Mucosa of gallbladder (tissue), 1 donor: ENCODE data around the gene SON. TPM values are rescaled to one million over a fixed set of nuclear protein-coding genes. Genes with fewer than 3 reads are reported as not detected.

ENCODE experiments used
- DNase-seq: peaks from one replicate; pipeline ENCODE4 v3.0.0-alpha.2; 2020; ENCODE audit warnings: low spot score
- total RNA-seq: library from RNA; stranded (reverse); gene quantifications from one replicate; pipeline ENCODE4 v1.2.1, GENCODE V29; 2021
- donor health status: DM: no; HTN: no; CAD: no.

SON gene
- total RNA-seq, 1 donor from 2014 or later: 257 TPM

DNA sequence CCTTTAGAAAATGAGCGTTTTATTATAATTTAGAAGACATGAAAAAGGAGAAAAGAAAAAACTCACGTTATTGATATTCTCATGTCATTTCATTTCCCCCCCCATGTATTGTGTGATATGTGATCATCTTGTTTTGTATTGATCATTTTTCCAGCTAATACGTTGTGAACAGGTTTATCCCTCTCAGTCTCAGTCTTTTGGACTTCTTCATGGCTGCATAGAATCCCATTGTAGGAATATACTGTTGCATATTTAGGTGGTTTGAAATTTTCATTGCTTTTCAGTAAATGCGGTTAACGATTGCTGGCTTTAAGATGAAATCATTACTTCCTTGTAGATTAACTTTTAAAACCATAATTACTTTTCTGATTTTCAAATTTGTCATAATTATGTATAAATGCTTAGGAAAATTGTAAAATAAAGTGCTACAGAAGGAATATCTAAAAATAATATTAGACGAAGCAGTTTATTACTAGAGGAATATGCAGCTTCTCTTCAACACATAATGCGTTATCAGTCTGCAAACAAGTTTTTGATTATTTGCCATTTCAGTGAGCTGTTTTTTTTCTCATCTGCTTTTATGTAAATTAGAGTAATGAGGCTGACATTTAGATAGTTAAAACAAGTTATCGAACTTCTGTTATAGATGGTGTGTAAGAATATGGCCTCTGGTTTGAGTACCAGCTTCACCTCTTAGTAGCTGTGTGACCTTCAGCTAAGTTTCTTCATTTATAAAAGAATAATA is 1.8 kb downstream of the SON start:
- DNase-seq: no peak

DNA sequence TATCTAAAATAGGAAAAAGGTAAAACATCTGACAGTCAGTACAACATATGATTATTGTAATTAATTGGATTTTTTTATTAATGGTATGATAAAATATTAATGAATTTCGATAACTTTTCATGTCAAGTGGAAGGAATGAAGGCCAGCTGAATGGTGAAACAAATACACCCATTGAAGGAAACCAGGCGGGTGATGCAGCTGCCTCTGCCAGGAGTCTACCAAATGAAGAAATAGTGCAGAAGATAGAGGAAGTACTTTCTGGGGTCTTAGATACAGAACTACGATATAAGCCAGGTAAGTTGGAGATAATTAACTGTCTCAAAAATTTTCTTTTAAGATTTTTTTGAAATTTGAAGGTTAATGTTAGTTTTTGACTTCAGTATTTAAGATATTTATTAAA is 3.2 kb downstream of the SON start:
- DNase-seq: no peak

DNA sequence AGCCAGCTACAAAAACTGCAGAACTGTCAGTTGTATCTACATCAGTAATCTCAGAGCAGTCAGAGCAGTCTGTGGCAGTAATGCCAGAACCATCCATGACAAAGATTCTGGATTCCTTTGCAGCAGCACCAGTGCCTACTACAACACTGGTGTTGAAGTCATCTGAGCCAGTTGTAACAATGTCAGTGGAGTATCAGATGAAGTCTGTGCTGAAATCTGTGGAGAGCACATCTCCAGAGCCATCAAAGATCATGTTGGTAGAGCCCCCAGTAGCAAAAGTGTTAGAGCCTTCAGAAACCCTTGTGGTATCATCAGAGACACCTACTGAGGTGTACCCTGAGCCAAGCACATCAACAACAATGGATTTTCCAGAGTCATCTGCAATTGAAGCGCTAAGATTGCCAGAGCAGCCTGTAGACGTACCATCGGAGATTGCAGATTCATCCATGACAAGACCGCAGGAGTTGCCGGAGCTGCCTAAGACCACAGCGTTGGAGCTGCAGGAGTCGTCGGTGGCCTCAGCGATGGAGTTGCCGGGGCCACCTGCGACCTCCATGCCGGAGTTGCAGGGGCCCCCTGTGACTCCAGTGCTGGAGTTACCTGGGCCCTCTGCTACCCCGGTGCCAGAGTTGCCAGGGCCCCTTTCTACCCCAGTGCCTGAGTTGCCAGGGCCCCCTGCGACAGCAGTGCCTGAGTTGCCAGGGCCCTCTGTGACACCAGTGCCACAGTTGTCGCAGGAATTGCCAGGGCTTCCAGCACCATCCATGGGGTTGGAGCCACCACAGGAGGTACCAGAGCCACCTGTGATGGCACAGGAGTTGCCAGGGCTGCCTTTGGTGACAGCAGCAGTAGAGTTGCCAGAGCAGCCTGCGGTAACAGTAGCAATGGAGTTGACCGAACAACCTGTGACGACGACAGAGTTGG is 7.3 kb downstream of the SON start:
- no peak for DNase-seq

DNA sequence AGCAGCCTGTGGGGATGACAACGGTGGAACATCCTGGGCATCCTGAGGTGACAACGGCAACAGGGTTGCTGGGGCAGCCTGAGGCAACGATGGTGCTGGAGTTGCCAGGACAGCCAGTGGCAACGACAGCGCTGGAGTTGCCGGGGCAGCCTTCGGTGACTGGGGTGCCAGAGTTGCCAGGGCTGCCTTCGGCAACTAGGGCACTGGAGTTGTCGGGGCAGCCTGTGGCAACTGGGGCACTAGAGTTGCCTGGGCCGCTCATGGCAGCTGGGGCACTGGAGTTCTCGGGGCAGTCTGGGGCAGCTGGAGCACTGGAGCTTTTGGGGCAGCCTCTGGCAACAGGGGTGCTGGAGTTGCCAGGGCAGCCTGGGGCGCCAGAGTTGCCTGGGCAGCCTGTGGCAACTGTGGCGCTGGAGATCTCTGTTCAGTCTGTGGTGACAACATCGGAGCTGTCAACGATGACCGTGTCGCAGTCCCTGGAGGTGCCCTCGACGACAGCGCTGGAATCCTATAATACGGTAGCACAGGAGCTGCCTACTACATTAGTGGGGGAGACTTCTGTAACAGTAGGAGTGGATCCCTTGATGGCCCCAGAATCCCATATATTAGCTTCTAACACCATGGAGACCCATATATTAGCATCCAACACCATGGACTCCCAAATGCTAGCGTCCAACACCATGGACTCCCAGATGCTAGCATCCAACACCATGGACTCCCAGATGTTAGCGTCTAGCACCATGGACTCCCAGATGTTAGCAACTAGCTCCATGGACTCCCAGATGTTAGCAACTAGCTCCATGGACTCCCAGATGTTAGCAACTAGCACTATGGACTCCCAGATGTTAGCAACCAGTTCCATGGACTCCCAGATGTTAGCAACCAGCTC is 8.2 kb downstream of the SON start:
- no peak for DNase-seq

DNA sequence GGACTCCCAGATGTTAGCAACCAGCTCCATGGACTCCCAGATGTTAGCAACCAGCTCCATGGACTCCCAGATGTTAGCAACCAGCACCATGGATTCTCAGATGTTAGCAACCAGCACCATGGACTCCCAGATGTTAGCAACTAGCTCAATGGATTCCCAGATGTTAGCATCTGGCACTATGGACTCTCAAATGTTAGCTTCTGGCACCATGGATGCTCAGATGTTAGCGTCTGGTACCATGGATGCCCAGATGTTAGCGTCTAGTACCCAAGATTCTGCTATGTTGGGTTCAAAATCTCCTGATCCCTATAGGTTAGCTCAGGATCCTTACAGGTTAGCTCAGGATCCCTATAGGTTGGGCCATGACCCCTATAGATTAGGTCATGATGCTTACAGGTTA is 8.8 kb downstream of the SON start:
- DNase-seq: no peak

DNA sequence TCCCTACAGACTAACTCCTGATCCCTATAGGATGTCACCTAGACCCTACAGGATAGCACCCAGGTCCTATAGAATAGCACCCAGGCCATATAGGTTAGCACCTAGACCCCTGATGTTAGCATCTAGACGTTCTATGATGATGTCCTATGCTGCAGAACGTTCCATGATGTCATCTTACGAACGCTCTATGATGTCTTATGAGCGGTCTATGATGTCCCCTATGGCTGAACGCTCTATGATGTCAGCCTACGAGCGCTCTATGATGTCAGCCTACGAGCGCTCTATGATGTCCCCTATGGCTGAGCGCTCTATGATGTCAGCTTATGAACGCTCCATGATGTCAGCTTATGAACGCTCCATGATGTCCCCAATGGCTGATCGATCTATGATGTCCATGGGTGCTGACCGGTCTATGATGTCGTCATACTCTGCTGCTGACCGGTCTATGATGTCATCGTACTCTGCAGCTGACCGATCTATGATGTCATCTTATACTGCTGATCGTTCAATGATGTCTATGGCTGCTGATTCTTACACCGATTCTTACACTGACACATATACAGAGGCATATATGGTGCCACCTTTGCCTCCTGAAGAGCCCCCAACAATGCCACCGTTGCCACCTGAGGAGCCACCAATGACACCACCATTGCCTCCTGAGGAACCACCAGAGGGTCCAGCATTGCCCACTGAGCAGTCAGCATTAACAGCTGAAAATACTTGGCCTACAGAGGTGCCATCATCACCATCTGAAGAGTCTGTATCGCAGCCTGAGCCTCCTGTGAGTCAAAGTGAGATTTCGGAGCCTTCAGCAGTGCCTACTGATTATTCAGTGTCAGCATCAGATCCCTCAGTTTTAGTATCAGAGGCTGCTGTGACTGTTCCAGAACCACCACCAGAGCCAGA is 9.5 kb downstream of the SON start:
- DNase-seq: no peak

DNA sequence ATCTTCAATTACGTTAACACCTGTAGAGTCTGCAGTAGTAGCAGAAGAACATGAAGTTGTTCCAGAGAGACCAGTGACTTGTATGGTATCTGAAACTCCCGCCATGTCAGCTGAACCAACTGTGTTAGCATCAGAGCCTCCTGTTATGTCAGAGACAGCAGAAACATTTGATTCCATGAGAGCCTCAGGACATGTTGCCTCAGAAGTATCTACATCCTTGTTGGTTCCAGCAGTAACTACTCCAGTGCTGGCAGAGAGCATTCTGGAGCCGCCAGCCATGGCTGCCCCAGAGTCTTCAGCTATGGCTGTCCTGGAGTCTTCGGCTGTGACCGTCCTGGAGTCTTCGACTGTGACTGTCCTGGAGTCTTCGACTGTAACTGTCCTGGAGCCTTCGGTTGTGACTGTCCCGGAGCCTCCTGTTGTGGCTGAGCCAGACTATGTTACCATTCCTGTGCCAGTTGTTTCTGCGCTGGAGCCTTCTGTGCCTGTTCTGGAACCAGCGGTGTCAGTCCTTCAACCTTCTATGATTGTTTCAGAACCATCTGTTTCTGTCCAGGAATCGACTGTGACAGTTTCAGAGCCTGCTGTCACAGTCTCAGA is 10.3 kb downstream of the SON start:
- DNase-seq: no peak

DNA sequence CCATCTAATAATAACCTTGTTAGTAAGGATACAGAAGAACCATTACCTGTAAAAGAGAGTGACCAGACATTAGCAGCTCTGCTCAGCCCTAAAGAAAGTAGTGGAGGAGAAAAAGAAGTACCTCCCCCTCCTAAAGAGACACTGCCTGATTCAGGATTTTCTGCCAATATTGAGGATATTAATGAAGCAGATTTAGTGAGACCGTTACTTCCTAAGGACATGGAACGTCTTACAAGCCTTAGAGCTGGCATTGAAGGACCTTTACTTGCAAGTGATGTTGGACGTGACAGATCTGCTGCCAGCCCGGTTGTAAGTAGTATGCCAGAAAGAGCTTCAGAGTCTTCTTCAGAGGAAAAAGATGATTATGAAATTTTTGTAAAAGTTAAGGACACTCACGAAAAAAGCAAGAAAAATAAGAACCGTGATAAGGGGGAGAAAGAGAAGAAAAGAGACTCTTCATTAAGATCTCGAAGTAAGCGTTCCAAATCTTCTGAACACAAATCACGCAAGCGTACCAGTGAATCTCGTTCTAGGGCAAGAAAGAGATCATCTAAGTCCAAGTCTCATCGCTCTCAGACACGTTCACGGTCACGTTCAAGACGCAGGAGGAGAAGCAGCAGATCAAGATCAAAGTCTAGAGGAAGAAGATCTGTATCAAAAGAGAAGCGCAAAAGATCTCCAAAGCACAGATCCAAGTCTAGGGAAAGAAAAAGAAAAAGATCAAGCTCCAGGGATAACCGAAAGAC is 11.6 kb downstream of the SON start:
- no peak for DNase-seq

DNA sequence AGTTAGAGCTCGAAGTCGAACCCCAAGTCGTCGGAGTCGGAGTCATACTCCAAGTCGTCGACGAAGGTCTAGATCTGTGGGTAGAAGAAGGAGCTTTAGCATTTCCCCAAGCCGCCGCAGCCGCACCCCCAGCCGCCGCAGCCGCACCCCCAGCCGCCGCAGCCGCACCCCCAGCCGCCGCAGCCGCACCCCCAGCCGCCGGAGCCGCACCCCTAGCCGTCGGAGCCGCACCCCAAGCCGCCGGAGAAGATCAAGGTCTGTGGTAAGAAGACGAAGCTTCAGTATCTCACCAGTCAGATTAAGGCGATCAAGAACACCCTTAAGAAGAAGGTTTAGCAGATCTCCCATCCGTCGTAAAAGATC is 12.1 kb downstream of the SON start:
- DNase-seq: no peak

DNA sequence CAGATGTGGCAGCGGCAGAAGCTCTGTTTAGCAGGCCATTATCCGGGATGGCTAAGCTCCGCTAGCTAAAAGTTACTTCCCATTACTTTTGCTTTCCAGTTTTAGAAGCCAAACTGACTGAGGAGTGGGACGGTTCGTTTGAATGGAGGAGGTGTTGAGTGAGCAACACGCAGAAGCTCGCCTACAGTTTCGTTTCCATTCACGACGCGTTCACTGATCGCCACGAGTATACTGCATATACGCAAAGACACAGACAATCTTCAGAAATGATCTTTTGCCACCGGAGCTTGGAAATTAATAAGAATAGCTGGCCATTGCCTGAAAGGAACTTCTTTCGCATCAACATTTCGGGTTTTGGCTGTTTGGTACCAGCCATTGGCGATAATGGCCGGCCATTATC is 14.6 kb downstream of the SON start:
- DNase-seq: no peak

DNA sequence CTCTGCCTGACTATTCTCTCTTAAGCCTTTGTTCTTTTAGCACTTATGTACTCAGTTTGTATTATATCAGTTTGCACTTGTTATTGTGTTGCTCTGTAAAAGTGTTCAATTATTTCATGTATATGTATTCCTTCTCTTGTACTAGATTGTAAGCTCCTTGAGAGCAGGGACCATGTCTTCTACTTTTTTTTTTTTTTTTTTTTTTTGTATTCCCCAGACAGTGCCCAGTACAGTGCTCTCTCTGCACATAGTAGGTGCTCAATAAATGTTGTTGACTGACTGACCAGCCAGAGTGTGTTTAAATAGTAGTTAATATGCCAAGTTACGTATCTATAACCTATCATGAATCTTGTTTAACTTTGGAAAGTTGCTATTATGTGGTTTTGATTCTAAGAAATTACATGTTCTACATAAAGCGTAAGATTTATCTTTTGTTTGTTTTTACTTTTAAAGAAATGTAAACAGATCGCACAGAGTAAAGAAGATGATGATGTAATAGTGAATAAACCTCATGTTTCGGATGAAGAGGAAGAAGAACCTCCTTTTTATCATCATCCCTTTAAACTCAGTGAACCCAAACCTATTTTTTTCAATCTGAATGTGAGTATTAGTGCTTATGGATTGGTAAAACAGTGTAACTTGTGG is 16.1 kb downstream of the SON start:
- DNase-seq: no peak

DNA sequence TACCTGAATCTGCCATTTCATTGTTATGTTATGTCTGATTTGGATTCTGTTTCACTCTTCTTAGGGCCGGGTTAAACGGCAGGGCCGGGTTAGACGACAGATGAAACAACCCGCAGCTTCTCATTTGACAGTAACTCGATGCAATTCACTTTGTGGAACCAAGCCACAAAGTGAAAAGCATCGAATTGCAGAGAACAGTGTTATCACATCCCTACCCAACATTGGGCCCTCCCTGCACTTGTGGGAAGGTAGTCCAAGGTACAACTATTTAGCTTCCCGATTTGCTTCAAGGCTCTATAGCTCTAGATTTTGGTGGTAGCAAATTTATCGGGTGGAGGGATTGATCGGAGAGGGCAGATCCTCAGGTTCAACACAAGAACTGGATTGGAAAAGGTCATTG is 17.0 kb downstream of the SON start:
- no peak for DNase-seq

DNA sequence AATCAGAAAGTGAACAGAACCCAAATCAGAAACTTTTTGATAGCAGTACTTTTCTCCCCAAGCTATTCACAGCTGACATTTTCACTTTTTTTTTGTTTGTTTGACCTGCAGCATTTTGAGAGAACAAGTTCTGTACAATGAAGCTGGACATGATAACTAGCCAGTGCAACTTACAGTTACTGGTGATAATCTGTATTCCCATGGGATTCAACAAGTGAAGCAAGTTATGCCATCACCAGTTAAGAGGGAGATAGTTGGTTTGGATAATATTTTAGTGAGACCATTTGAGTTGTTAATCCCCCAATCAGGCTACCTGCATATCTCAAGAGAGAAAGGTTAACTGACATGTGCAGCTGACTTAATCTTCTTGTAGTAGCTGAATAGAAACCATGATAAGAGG is 18.1 kb downstream of the SON start:
- no peak for DNase-seq

DNA sequence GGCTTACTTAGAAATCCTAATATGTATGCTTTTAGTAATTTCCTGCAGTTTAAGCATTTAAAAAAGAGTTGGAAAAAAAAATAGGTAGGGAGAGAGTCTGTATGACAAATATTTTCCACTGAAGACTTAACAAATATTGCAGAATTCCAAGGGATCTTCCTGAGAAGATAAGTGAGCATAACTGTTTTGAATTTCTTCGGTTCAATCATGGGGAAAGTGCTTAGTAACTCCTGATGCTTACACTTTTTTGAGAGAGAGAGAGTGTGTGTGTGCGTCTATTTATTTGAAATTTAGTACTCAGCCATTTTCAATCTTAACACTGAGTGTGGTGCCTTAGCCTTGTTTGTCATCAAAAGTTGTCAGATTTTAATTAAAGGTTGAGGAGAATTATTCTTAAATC is 18.5 kb downstream of the SON start:
- no peak for DNase-seq

DNA sequence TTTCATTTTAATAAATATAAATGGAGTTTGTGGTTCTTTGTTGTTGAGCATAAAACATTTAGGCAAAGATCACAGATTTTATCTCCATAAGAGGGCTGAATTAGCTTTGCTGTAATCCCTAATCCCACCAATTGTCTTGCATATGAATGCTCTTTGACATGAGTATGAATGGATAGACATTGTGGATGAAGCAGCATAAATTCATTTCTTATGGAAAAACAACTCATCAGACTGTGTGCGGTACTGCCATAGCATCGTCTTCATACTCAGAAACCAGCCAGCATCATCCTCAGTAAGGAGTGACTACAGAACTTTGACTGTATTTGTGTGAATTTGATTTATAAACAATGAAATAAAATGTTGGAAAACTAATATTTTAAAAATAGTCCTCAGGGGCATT is 19.6 kb downstream of the SON start:
- no peak for DNase-seq

DNA sequence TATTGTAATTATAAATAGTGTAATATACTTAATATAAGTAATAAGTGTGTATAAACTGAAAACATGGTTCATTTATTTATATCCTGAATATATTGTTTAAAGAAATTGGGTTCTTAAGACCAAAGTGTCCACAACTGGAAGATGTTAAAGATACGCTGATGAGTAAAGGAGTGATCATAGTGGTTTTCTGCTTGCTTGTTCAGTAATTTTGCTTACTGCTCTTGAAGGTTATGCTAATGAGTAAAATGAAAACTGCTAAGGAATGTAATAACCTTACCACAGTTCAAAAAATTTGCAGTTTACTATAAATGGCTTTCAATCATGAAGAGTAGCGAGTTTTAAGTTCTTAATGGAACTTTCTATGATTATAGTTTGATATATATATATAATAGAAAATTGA is 23.7 kb downstream of the SON start:
- no peak for DNase-seq

DNA sequence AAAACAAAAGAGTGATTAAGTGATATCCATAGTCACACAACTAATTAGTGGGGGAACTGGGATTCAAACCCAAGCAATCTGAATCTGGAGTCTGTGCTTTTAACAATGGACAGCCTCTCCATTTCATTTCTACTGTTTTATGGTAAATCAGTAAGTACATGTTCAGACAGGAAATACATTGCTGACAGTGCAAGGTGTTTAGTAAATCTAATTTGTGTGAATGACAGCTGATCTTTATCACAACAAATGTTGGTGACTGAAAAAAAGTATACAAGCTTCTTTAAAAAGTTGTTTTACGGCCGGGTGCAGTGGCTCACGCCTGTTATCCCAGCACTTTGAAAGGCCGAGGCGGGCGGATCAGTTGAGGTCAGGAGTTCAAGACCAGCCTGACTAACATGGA is 25.1 kb downstream of the SON start:
- DNase-seq: no peak

DNA sequence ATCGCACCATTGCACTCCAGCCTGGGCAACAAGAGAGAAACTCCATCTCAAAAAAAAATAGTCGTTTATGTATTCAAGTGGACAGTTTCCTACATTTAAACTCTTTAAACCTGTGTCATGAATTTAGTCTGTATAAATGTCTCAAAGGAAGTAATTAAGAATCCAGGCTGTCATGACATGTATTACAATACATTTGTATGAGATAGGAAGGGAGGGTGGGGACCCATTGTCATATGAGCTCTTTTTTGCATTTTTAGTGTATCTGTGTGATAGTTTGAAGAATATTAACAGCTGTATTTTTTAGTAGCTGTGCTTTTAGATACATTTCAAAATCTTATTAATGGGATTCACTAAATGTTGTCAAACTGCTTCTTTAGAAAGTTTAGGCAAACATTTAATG is 25.6 kb downstream of the SON start:
- DNase-seq: no peak

DNA sequence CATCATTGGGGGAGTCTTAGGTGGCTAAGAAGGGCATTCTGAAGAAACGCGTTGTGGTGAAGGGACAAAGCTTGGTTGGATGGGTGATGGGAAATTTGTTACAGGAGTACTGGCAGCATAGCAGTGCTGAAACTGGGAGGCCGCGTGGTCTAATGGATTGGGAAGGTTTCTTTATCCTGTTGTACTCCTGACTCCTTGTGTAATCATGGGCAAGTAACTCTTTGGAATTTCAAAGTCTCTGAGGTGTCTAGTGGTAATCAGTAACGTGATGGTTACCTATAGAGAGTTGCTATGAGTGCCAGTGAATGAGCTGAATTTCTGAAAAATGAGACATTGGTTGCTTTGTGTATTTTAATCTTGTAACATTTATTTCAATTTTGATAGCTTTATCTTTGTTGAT is 27.2 kb downstream of the SON start:
- no peak for DNase-seq

DNA sequence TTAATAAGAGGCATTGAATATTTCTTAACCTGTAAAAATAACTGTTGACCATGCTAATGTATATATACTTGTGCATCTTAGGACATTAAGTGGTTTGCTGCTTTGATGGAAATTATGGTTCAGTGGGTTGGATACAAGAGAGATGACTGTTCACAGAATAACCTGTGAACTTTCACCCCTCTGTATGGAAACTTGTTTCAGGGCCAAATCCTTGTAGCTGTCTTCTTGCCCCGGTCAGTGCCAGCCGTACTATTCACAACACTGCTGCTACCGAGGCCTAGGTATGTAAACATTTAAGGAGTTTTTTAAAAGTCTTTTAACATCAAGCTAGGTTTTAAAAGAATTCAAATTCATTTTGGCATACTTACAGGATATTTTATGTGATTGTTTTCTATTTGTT is 29.5 kb downstream of the SON start:
- no peak for DNase-seq
